Colonic mucosa (tissue), 4 donors: Measurements from ENCODE around the gene PSD. TPM values are rescaled to one million over a fixed set of nuclear protein-coding genes. Genes with fewer than 3 reads are reported as not detected.

Experiments
- DNase-seq: peaks from one replicate; pipeline ENCODE4 v3.0.0-alpha.2; 2020
- H3K27ac ChIP-seq: fragments of 200-600 bp; one replicate; pipeline ENCODE4 v1.8.0; 2021
- H3K27me3 ChIP-seq: fragments of 200-600 bp; one replicate; pipeline ENCODE4 v1.8.0; 2021
- H3K36me3 ChIP-seq: fragments of 200-600 bp; one replicate; pipeline ENCODE4 v1.8.0; 2021
- H3K4me1 ChIP-seq: fragments of 200-600 bp; one replicate; pipeline ENCODE4 v1.8.0; 2021; ENCODE audit warnings: mild to moderate bottlenecking
- H3K4me3 ChIP-seq: fragments of 200-600 bp; one replicate; pipeline ENCODE4 v1.8.0; 2021
- H3K9ac ChIP-seq, 2 donors: one replicate each; pipeline ENCODE4 v1.7.0; 2013; ENCODE audit warnings: control low read depth in 2 of 2, low read depth in 2 of 2, low read length in 2 of 2
- H3K9me3 ChIP-seq: fragments of 200-600 bp; one replicate; pipeline ENCODE4 v1.8.0; 2021
- CTCF ChIP-seq: fragments of 200-600 bp; IDR thresholded peaks from one replicate; pipeline ENCODE4 v1.8.0; 2022; ENCODE audit warnings: antibody characterized with exemption, mild to moderate bottlenecking
- intact Hi-C: fragments of 100-400 bp; cut with DNase I; formaldehyde crosslinking; loops from one replicate; pipeline ENCODE4 v1.14.1; 2022
- total RNA-seq, 2 donors: library from RNA; stranded (reverse); fragmentation: NEBNext Ultra II Directional in 1 of 2; extraction: Animal tissue kit (Norgen Biotek cat#: 25700) in 1 of 2; gene quantifications; one replicate each; pipeline ENCODE4 v1.2.1, GENCODE V29; 2021
- donor health status: healthy.
- donor health status: DM: no; HTN: no; CAD: no.
- donor health status: DM: no; HTN: no; CAD: no.

The PSD gene
- total RNA-seq, 2 donors from 2014 or later: 4.2 to 22.5 TPM

- Histone ChIP-seq H3K4me3 (peak overlapping the region; percentile 8), H3K36me3 (no peaks in the 10 kb centered on the region), H3K27ac (peak overlapping the region; percentile 20), H3K9me3 (no peaks in the 10 kb centered on the region), H3K9ac (no peak overlapping the region), H3K4me1 (peaks cover 12% of the 10 kb centered on the region), H3K27me3 (no peaks in the 10 kb centered on the region)
- peak; percentile 34 for DNase-seq
- intact Hi-C loops: no loop called here
- no peak for TF ChIP-seq CTCF
Observed at GRCh38 chr10:102462512-102463054, 44.0 kb upstream of the PSD start.

GRCh38 chr10:102461187-102462054, 42.8 kb upstream of the PSD start:
- H3K9me3 ChIP-seq: no peaks in the 10 kb centered on the region
- H3K4me3 ChIP-seq: peak overlapping the region; percentile 43
- H3K4me1 ChIP-seq: peaks cover 12% of the 10 kb centered on the region
- H3K27me3 ChIP-seq: no peaks in the 10 kb centered on the region
- TF ChIP-seq CTCF: no peak
- H3K27ac ChIP-seq: no peak overlapping the region
- DNase-seq: peak; percentile 95
- peak overlapping the region; percentile 64 to 70 for H3K9ac ChIP-seq
- H3K36me3 ChIP-seq: no peaks in the 10 kb centered on the region
- intact Hi-C loops: no loop called here

- peak overlapping the region in 1 of 2 donors; percentile 70 for H3K9ac ChIP-seq
- no peaks in the 10 kb centered on the region for H3K9me3 ChIP-seq
- H3K4me1 ChIP-seq: peaks cover 12% of the 10 kb centered on the region
- H3K27ac ChIP-seq: no peak overlapping the region
- H3K4me3 ChIP-seq: peak overlapping the region; percentile 43
- no peak for DNase-seq
- no peaks in the 10 kb centered on the region for H3K27me3 ChIP-seq
- no peaks in the 10 kb centered on the region for H3K36me3 ChIP-seq
- TF ChIP-seq CTCF: no peak
- intact Hi-C loops: no loop called here
Observed at GRCh38 chr10:102460836-102461186, 42.2 kb upstream of the PSD start.

- intact Hi-C loops: no loop called here
- Histone ChIP-seq H3K9ac (no peak overlapping the region), H3K9me3 (no peaks in the 10 kb centered on the region), H3K27ac (no peak overlapping the region), H3K36me3 (no peaks in the 10 kb centered on the region), H3K27me3 (no peaks in the 10 kb centered on the region), H3K4me1 (peaks cover 12% of the 10 kb centered on the region), H3K4me3 (no peak overlapping the region)
- DNase-seq: no peak
- no peak for TF ChIP-seq CTCF
Observed at GRCh38 chr10:102458656-102459055, 40.1 kb upstream of the PSD start.

- Histone ChIP-seq H3K9ac (no peak overlapping the region), H3K27me3 (no peaks in the 10 kb centered on the region), H3K27ac (no peak overlapping the region), H3K4me1 (peaks cover 12% of the 10 kb centered on the region), H3K36me3 (no peaks in the 10 kb centered on the region), H3K9me3 (no peaks in the 10 kb centered on the region), H3K4me3 (no peak overlapping the region)
- no peak for TF ChIP-seq CTCF
- no peak for DNase-seq
- intact Hi-C loops: no loop called here
Observed at GRCh38 chr10:102457591-102458150, 39.1 kb upstream of the PSD start.
